ENCODE data around the gene LDLRAD3.
A peak's percentile ranks its signal among the peaks of the same experiment; 100 is the strongest.

The LDLRAD3 gene

GRCh38 chr11:35962369-35963138 is 18.7 kb downstream of the LDLRAD3 start:
- DNase-seq (ENCODE audit: low read depth) = no peak

GRCh38 chr11:35963911-35964310 is 20.0 kb downstream of the LDLRAD3 start:
- DNase-seq (ENCODE audit: low read depth) = no peak

GRCh38 chr11:35964841-35965240 is 21.0 kb downstream of the LDLRAD3 start:
- no peak for DNase-seq (ENCODE audit: low read depth)

GRCh38 chr11:35967042-35967441 is 23.2 kb downstream of the LDLRAD3 start:
- DNase-seq (ENCODE audit: low read depth) = no peak

- DNase-seq (ENCODE audit: low read depth) = peak; percentile 48
Measured at GRCh38 chr11:35968386-35969088, 24.7 kb downstream of the LDLRAD3 start.

GRCh38 chr11:35969089-35970042 is 25.5 kb downstream of the LDLRAD3 start:
- no peak for DNase-seq (ENCODE audit: low read depth)

DNA sequence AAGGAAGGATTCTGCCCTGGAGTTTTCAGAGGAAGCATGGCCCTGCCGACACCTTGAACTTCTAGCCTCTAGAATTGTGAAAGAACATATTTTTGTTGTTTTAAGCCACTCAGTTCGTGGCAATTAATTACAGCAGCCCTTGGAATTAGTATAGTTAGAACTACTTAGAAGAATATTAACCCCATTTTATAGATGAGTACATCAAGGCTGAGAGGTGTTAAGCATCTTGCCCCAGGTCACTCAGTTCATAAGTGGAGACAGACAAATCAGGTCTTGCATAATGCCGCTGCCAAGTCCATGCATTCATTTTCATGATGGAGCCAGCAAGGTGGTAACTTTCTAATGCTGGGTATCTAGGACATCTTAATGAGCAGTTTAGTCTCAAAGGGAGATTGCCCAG is 26.6 kb downstream of the LDLRAD3 start:
- DNase-seq (ENCODE audit: low read depth) = no peak

- DNase-seq (ENCODE audit: low read depth) = no peak
Measured at GRCh38 chr11:35971841-35972422, 28.1 kb downstream of the LDLRAD3 start.

DNA sequence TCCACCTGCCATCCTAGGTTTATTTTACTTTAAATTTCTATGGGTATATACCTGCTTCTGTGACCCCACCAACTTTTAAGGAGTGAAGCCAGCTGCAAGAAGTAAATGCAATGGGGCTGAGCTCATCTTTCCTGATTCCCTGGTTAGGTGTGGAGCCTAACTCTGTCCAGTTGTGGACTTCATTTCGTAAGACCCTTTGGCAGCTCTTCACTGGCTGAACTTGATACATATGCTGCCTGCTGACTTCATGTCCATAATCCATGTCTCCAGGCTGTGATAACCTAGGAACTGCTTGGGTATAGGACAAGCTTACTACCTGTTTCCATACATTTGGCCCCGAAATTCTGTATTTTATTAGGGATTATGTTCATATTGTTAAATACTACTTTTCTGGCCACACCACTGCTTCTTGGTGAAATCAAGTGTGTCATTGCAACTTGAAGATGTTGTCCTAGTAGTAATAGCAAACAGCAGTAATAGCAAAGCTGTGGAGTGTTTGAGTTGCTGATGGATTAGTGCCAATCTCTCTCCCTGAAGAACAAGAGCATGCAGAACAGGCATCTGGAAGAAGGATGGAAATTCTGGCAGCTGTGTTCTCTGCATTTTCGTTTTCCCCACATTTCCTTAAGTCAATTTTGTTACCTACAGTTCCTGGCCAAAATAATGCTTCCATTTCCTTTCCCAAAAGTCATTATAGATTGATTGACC is 31.2 kb downstream of the LDLRAD3 start:
- no peak for DNase-seq (ENCODE audit: low read depth)

- DNase-seq (ENCODE audit: low read depth) = no peak
Measured at GRCh38 chr11:35976434-35976833, 32.6 kb downstream of the LDLRAD3 start.

GRCh38 chr11:35978183-35978582 is 34.3 kb downstream of the LDLRAD3 start:
- no peak for DNase-seq (ENCODE audit: low read depth)

GRCh38 chr11:35978891-35979290 is 35.0 kb downstream of the LDLRAD3 start:
- no peak for DNase-seq (ENCODE audit: low read depth)

DNA sequence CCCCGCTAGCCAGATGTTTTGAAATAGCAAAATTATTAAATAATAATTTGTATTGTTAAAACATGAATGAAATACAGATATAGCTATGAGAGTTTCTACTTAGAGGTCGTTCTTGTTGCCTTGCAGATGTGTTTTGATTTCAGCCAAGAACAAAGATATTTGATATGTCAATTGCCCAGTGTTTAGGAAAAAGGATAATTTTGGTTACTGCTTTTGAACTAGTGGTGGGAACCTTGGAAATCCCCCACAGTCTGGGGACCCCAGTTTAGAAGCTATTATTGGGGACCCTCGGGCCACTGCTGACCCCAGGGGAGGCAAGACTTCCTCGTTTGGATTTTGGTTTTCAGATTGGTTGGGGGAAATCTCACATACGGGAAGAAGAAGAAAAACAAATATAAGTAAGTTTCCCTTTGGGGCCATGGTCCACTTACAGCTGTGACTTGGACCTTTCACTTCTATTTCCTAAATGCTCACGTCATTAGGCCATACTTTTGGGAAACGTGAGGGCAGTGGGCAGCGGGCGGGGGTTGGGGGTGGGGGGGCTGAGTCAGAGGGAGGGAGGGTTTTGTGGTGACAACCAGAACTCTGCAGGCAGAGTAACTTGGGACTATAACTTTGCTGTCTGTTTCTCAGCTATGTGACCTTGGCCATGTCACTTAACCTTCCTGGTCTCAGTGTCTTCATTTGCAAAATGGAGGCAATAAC is 37.0 kb downstream of the LDLRAD3 start:
- no peak for DNase-seq (ENCODE audit: low read depth)

- no peak for DNase-seq (ENCODE audit: low read depth)
Measured at GRCh38 chr11:35981581-35981980, 37.7 kb downstream of the LDLRAD3 start.

DNA sequence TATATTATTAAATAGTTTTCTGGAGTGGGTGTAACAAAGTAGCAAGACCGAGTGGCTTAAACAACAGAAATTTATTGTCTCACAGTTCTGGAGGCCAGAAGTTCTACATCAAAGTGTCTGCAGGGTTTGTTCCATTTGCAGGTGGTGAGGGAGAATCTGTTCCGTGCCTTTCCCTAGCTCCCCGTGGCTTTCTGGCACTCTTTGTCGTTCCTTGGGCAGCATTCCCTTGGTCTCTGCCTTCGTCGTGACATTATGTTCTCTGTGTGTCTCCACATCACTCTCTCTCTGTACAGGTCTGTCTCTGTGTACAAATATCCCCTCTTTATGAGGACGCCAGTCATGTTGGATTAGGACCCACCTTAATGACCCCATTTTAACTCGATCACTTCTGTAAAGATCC is 38.2 kb downstream of the LDLRAD3 start:
- DNase-seq (ENCODE audit: low read depth) = no peak

- no peak for DNase-seq (ENCODE audit: low read depth)
Measured at GRCh38 chr11:35983981-35984380, 40.1 kb downstream of the LDLRAD3 start.

DNA sequence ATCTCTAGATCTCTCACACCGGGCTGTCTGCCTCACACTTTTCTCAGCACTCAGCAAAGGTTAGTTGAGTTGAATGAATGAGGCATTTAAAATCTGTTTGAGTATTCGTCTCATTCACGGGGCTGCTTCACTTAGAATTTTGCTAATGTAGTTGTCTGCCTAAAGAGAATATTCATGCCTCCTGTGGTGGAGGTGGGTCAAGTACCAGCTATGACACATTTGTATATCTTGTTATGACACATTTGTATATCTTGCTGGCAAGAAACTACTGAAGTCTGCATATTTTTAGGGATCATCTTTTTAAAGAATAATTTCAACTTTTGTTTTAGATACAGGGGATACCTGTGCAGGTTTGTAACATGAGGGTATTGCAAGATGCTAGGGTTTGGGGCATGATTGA is 43.1 kb downstream of the LDLRAD3 start:
- DNase-seq (ENCODE audit: low read depth) = no peak

DNA sequence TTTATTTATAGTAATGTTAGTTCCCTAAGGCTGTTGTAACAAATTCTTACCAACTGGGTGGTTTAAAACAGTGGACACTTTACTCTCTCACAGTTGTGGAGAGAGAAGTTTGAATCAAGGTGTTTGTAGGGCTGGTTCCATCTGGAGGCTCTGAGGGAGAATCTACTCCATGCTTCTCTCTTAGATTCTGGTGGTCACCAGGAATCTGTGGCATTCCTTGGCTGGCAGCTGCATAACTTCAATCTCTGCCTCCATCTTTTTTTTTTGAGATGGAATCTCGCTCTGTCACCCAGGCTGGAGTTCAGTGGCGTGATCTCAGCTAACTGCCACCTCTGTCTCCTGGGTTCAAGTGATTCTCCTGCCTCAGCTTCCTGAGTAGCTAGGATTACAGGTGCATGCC is 46.3 kb downstream of the LDLRAD3 start:
- no peak for DNase-seq (ENCODE audit: low read depth)

DNA sequence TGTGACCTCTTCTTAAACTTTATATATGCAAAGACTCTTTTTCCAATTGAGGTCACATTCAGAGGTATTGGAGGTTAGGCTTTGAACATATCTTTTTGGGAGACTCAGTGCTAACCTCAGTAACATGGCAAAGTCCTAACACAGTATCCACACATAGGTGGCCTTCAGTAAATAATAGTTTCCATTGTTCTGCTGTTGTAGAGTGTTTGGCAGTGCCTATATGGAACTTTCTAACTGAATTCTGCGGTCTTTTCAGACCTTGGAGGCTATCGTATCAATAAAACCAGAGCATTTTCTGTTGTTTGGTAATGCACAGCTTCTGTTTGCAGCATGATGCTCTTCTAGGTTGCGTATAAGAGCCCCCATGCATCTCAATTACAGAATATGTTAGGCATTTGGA is 47.0 kb downstream of the LDLRAD3 start:
- DNase-seq (ENCODE audit: low read depth) = no peak

DNA sequence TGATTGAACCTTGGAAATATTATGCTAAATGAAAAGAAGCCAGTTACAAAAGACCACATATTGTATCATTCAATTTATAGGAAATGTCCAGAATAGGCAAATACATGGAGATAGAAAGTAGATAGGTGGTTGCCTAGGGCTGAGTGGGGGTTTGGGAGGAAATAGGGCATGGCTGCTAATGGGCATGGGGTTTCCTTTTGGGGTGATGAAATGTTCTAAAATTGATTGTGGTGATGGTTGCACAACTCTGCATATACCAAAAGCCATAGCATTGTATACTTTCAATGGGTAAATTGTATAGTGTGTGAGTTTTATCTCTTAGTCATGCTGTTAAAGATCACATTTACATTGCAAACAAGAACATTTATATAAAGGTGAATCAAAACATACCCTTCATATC is 48.7 kb downstream of the LDLRAD3 start:
- DNase-seq (ENCODE audit: low read depth) = no peak

DNA sequence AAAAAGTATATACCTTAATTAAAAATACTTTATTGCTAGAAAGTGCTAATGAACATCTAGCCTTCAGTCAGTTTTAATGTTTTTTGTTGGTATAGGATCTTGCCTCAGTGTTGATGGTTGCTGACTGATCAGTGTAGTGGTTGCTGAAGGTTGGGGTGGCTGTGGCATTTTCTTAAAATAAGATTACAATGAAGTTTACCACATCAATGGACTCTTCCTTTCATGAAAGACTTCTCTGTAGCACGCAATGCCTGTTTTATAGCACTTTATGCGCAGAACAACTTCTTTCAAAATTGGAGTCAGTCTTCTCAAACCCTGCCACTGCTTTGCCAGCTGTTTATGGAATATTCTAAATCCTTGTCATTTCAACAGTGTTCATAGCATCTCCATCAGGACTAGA is 50.6 kb downstream of the LDLRAD3 start:
- DNase-seq (ENCODE audit: low read depth) = no peak
